ENCODE data around the gene RSBN1.
"Not testable (repeated sequence)": the region's sequence is repeated elsewhere in the genome, so short reads cannot be mapped to it uniquely, and the experiment has no call there.

Gene RSBN1

DNA sequence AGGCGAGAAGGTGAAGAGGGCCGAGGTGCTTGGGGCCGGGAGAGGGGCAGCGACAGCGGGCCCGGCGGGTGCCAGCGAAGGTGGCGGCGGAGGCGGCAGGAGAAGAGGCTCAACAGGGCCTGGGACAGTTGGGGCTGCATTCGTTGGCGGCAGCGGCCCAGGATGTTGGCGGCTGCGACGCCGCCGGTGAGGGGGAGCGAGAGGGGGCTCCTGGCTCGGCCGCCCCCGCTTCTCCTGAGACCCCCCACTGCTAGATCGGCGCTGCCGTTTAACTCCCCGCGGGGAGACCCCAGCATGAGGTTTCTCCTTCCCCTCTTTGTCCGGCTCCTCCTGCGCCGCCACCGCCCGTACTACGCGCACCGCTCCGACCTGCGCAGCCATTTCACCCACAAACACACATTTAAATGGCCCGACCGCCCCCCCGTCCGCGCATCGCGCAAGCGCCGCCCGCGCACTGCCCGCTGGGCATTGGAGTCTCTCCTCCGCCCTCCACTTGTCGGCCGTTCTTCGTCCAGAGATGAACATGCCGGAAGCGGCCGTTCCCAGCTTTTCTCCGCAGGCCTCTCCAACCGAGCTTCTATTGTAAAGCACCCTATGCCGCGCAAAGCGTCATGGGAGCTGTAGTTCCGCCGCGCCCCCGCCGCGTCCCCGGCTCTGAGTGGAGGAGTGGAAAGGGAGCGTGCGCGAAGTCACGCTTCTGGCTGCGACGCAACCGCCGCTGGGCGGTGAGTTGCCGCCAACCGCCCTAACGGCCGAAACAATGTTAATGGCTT is at the start of gene RSBN1:
RSBN1 (minus strand) TSS at position 589 of the 773 bp plus-strand sequence; CDS start at position 525, 64 bp downstream.
- peak; percentile 74 to 96 for DNase-seq

DNA sequence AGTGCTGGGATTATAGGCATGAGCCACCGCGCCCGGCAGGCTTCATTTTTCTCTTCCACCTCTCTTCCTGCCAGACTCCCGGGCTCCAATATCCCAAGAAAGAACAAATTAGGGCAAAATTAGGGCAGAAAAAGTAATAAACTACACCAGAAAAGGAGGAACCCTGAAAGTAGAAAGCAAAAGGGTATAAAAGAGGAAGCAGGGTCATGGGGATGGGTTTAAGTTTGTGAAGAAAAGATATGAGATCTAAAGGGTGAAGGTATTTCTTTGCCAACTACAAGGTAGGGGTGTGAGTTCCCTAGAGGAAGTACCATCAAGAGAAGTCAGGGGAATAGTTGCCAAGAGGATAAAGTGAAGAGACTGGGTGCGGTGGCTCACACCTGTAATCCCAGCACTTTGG is 49.4 kb upstream of the RSBN1 start:
- DNase-seq = no peak

DNA sequence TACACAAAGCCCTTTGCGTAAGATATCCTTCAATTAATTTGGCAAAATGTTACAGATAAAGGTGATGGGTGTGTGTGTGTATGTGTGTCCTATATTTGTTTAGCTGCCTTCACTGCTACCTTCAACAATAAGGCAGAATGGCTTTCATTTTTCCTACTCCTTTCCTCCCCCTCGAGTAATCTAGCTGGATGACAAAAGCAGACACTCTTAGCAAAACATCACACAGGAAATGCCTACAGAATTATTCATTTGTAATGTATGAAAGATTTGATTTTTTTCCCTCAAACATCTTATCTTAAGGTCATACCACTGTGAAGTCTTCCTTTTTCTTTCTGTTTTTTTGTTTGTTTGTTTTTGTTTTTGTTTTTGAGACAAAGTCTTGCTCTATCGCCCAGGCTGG is 48.6 kb upstream of the RSBN1 start:
- no peak for DNase-seq

DNA sequence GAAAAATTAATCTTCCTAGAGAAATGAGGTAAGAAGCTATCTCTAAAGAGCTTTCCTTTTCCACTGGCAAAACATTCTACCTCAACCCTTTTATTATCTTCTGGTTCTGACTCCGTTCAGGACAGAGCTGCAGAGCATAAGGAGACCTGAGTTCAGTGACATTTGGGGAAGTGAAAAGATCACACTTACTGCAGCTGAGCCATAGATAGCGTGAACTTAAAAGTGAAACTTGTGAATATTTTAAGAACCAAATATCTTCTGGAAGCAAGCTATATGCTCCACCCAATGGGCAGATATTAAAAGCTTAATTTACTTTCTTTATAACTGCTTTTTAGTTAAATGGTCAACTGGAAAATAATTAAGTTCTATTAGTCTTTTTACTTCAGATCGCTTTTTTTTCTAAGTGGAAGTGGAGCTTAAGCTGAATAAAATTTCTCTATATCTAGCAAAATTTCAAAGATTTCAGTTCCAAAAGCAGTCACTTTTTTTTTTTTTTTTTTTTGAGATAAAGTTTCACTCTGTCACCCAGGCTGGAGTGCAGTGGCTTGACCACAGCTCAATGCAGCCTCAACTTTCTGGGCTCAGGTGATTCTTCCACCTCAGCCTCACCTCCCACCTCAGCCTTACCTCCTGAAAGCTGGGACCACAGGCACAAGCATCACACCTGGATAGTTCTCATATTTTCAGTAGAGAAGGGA is 47.4 kb upstream of the RSBN1 start:
- DNase-seq = no peak

DNA sequence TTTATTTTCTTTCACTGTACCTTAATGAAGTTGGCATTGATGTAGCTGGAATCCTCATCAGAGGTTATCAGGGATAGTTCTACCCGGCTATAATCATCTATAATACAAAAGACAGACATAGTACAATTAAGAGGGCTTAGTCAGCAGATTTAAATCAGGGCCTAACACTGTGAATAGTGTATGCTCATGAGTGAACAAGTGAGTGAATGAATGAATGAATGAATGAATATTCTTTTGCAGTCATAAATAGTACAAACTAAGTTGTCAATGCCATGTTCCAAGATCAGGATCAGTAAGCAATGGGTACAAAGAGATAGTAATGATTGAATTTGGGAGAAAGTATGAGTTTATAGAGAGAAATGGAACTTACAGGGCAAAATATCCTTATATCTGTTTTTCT is 46.7 kb upstream of the RSBN1 start:
- no peak for DNase-seq

DNA sequence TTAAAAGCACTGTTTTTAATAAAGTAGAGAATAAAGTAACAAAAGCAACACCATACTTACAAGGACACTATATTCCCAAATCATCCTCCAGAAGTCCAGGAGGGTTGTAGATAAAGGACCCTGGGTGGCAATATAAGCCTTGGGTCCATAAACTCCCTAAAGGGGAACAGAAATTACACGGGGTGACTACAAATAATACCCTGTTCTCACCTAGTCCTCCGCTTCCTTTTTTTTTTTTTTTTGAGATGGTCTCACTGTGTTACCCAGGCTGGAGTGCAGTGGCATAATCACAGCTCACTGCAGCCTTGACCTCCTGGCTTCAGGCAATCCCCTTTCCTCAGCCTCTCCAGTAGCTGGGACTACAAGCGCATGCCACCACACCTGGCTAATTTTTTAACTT is 46.1 kb upstream of the RSBN1 start:
- DNase-seq = no peak

DNA sequence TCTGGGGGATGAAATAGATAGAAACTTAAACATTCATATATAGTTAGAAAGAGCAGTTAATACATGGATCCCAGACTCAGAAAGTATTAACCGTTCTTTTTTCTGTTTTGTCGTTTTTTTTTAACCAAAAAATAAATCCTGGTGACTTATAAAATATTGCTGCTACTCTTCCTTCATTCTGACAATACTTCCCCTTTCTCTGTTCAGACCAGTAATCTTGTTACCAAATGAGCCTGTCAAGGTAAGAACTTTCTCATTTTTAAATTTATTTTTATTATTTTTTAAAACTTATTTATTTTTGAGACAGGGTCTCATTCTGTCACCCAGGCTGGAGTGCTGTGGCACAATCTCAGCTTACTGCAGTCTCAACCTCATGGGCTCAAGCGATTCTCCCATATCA is 45.5 kb upstream of the RSBN1 start:
- no peak for DNase-seq

DNA sequence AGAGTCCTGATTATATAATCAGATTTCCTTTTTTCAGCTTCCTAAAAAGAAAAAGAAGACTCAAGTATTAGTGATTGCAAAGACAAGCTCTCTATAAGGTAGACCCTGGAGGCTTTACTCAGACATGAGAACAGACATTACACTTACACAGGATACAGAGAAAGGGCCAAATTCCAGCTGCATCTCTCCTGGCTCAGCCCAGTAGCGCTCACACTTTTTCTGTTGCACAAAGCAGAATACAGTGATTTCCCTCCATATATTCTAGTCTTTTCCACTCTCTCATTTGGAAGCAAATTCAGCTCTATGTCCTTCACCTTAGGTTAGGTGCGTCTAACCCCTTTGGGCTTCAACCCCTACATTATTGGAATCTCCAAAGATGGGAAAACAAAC is 44.1 kb upstream of the RSBN1 start:
- no peak for DNase-seq

DNA sequence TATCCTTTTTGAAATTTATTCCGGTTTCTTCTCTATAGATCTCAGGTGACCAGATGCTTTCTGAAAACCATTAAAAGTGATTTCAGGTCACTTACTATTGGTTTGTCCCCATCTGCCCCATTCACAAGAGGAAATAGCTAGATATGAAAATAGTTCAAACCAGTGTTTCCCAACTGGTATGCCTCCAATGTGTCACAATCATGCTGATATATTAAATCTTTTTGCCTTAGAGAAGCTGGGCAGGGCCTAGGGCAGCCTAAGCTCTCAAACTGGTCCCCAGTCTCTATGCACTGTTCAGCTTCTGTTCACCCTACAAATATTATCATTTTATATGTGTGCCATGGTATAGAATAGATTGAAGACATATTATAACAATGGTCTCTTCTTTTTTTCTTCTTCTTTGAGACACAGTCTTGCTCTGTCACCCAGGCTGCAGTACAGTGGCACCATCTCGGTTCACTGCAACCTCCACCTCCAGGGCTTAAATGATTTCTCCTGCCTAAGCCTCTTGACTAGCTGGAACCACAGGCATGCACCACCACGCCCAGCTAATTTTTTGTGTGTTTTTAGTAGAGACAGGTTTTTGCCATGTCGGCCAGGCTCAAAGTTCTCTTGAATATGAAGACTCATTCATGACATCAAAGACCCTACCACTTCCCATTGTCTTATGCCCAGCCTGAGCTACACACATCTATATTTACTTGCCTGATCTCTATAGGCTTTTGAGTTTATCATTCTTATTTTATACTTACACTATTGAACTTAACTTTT is 43.5 kb upstream of the RSBN1 start:
- no peak for DNase-seq

DNA sequence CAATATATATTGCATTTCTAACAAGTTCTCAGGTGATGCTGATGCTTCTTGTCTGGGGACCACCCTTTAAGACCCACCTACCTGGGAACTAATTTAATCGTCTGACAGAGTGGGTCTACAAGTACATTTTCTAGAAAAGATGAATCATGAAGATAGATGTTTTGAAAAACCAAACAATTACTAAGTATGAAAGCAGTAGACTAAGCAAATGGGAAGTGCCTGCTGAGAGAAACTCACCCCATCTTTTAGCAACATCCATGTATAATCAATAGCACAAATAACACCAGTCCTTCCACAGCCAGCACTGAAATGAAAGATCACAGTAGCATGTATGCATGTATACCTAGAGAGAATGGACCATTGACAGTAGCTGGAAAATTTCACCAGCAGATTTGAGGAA is 42.0 kb upstream of the RSBN1 start:
- no peak for DNase-seq

DNA sequence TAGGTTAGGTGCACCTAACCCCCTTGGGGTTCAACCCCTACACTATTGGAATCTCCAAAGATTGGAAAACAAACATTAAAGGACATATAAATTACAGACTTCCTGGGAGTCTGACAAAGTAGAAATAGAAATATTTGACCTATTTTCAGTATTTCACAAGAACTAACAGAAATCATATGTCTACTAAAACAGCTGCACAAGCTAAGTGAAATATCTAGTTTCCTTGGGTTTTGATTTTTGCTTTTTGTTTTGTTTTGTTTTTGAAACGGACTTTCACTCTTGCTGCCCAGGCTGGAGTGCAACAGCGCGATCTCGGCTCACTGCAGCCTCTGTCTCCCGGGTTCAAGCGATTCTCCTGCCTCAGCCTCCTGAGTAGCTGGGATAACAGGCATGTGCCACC is 40.4 kb upstream of the RSBN1 start:
- not testable (repeated sequence) for DNase-seq

DNA sequence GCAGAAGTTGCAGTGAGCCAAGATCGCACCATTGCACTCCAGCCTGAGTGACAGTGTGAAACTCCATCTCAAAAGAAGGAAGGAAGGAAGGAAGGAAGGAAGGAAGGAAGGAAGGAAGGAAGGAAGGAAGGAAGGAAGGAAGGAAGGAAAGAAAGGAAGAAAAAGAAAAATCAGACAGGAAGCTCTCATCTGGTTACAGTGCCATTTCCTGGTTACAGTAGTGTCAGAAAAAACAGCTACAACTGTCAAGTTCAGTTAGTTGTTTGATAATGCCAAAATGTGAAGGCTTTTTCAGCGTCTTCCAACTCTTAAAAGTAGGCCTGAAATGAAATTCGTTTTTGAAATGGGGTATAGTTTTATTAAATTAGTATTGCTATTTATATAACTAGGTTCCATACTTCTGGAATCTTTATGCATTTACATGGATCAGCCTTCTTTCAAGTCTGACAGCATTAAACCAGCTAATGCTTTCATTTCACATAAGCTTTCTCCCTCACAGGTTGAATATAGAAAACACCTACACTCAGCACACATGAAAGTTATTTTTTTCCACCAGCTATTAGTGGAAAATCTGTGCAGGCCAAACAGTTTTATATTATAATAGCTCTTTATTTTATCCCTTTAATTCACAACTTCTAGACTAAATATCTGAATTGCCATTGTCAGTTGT is 38.0 kb upstream of the RSBN1 start:
- DNase-seq = no peak

DNA sequence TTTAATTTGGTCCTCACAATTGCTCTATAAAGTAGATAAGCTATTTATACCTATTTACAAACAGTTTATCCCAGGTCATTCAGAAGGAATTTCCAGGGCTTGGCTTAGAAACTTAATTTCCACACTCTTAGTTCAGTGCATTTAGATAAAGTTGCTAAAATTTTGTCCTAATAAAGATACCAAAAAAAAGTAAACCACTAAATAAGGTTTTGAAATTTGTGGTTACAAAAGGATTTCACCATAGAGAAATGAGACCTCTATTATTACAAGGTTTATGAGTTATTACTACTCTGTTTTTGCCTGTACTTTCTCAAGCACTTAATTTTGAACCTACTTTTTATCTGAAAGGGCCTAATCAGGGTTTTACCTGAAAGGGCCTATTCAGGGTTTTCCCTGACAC is 36.8 kb upstream of the RSBN1 start:
- no peak for DNase-seq

DNA sequence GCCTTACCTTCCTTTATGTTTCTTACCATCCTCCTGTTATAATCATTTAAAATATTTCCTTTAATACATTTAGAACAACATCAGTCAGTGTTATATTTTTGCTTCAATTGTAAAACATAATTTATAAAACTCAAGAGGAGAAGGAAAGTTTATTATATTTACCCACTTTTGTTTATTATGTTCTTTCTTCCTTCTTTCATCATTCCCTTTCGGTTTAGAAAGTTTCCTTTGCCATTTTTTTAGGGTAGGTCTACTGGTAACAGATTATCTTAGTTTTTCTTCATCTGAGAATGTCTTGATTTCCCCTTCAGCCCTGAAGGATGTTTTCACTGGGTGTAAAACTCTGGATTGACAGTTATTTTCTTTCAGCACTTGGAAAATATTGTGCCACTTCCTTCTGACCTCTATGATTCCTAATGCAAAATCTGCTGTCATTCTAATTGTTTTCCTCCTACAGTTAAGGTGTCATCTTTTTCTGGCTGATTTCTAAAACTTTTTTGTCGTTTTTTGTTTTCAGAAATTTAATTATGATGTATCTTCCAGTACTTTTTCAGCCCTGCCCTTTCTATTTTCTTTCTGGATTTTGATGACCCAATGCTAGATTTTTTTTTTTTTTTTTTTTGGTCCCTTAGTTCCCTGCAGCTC is 34.2 kb upstream of the RSBN1 start:
- DNase-seq = no peak

DNA sequence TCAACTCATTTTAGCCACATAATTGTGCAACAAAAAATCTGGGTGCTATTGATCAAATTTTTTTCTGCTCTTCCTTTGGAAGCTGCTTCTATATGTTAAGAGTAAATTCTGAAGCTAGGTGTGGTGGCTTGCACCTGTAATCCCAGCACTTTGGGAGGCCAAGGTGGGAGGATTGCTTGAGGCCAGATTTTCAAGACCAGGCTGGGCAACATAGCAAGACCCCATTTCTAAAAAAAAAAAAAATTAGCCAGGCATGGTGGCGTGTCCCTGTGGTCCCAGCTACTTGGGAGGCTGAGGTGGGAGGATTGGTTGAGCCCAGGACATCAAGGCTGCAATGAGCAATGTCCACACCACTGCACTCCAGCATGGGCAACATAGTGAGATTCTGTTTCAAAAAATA is 24.3 kb upstream of the RSBN1 start:
- no peak for DNase-seq

DNA sequence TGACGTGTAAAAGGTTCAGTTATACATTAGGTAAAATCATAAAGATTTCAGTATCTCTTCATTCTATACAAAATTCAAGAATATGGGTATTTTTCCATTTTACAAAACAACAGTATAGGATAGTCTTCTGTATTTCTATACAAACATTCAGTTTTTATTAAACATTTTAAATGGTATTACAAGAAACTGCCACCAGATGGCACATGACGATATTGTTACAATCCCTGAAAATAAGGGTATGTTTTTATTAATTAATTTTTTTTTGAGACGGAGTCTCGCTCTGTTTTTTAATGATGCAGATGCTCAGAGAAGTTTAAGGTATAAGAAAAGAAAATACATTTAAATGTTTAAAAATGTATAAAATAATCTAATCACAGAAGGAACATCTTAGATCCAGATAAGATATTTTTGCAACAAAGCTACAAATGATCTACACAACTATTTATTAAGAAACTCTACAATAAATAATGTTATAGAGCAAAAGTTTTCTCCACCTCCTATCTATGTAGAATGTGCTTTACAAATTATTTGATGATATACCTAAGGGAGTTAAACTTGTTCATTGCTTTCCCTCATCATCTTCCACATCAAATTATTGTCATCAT is 23.5 kb upstream of the RSBN1 start:
- peak in 1 of 2 experiments; percentile 3 for DNase-seq

DNA sequence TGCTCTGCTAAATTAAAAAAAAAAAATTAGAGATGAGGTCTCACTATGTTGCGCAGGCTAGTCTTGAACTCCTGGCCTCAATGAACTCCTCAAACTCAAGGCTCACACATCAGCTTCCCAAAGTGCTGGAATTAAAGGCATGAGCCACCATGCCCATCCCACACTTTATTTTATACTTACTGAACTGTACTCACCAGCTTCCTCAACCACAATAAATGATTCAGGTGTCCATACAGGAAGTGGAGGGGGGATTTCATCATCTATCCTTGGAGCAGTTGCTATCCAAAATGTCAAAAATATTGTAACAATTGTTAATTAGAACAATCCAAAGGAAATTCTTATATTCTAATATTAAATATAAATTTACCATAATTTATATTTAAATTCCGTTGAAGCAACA is 22.4 kb upstream of the RSBN1 start:
- DNase-seq = no peak

DNA sequence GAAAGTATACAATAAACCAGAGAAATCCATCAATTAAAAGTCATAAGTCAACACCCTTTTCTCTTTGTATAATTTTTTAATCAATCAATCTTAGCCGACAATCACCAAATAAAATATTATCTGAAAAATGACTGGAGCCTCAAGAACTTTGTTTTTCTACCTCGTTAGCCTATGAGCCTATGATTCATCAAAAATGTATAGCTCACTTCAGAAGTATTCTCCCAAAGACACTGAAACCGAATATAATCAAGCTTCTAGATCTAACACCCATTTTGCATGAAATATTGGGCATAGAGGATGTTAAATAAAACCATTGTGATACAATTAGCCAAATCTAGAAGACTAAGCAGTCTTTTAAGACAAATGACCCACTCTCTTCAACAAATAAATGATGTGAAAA is 17.8 kb upstream of the RSBN1 start:
- no peak for DNase-seq

DNA sequence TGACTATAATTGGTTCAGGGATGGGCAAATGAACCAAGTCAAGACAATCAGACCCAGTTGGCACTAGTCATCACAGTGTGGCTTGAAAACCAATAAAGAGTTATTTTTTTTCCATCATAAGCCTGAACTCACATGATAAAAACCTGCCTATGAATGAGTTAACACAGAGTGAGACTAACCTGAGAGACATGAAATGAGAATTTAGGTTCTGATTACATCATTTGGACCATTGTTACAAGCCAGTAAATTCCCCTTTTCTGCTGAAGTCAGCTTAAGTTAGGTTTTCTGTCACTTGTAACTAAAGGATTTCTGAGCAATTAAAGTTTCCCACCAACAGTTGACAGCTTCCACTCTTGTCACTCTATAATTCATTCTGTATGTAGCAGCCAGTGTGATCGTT is 9.6 kb upstream of the RSBN1 start:
- no peak for DNase-seq

DNA sequence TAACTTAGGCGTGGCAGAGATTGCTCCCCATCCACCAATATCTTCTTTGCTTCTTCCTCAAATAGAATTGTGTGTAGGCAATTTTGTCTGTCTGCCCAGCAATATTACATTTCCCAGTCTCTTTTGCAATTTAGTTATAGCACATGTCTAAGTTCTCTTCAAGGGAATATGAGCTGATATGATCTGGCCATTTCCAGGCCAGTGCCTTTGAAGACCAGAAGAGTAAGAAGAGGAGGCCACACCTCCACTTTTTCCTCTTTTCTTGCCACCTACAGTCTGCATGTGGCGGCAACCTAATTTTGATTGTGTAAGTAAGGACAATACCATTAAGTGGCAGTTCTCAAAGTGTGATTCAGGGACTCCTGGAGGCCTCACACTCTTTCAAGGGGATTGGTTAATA is 6.3 kb upstream of the RSBN1 start:
- no peak for DNase-seq

DNA sequence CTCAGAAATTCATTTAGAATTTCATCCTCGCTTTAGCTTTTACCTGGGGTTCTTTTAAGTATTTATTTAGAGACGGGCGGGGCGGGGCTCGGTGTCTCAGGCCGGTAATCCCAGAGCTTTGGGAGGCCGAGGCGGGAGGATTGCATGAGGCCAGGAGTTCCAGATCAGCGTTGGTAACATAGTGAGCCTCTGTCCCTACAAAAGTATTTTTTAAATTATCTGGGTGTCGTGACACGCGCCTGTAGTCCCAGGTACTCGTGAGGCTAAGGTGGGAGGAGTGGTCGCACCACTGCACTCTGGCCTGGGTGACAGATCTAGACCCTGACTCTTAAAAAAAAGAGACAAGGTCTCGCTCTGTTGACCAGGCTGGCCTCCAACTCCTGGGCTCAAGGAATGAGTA is 942 bp upstream of the RSBN1 start:
- no peak for DNase-seq

DNA sequence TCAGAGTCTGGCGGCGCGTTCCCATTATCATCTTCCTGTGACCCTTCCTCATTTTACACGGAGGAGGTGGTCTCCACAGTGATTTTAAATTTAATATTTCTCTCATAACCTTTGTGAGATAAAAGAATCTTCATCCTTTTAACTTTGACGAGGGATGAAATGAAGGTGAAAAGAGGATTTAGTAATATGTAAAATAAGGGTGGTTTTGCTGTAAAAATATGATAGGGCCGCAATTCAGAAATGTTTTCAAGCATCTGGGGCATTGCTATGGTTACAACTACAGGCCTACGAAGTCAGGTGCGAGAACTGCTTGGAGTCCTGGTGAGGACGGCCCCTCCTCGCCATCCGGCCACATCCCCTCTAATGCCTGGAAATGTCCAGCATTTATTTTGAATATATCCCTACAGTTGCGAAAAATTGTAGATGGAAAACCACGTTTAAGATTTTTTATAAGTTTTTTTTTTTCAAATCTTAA is 422 bp upstream of the RSBN1 start:
- peak in 1 of 2 experiments; percentile 6 for DNase-seq
